T-cell (primary cell): Measurements from ENCODE around the gene ESRP2. TPM values are rescaled to one million over a fixed set of nuclear protein-coding genes. Genes with fewer than 3 reads are reported as not detected.
A peak's percentile ranks its signal among the peaks of the same experiment; 100 is the strongest.

Experiments
- ATAC-seq, 4 experiments: fragments of 200-7000 bp in 3 of 4; fragments of 150-1000 bp in 1 of 4; cut with Tn5 transposase; replicated peaks in 1 of 4; 1 replicate in 3 of 4; 2 replicates in 1 of 4; pipeline ENCODE4 v1.10.0; 2021; ENCODE audit warnings: moderate library complexity in 3 of 4, mild to moderate bottlenecking in 2 of 4, moderate number of reproducible peaks in 1 of 4
- CTCF ChIA-PET, 2 donors: fragments of 300-600 bp; sonication (Branson Sonifier 250); formaldehyde crosslinking; loops; one replicate each; lab custom pipeline; 2022; ENCODE audit warnings: antibody characterized with exemption in 2 of 2; lab: Charles Lee
- POLR2A ChIA-PET, 2 donors: fragments of 300-600 bp; sonication (Branson Sonifier 250); formaldehyde crosslinking; loops; one replicate each; lab custom pipeline; 2022; ENCODE audit warnings: antibody characterized with exemption in 2 of 2; lab: Charles Lee
- DNase-seq, 35 experiments: peaks; one replicate each; pipeline versions ENCODE4 v3.0.0 to v3.0.0-alpha.2; 2013 to 2023
- H3K27ac ChIP-seq: one replicate; pipeline ENCODE4 v1.5.1; 2013; ENCODE audit warnings: low read length
- H3K27me3 ChIP-seq, 2 experiments: replicated peaks in 1 of 2; 1 replicate in 1 of 2; 2 replicates in 1 of 2; pipeline versions ENCODE4 v1.6.1 to v1.7.0; 2013; ENCODE audit warnings: low read length in 1 of 2, mixed read lengths in 1 of 2; ENCODE audit not compliant: control insufficient read depth in 2 of 2, insufficient read depth in 2 of 2; ENCODE audit errors: extremely low read depth in 1 of 2
- H3K36me3 ChIP-seq, 2 donors: 1 replicate in 1 of 2; 2 replicates in 1 of 2; pipeline versions ENCODE4 v1.6.1 to v1.7.0; 2013; ENCODE audit warnings: low read length in 1 of 2; ENCODE audit not compliant: control insufficient read depth in 2 of 2, insufficient read depth in 1 of 2; ENCODE audit errors: extremely low read depth in 1 of 2
- H3K4me1 ChIP-seq, 2 experiments: 1 replicate in 1 of 2; 2 replicates in 1 of 2; pipeline versions ENCODE4 v1.6.1 to v1.7.0; 2013; ENCODE audit warnings: low read length in 2 of 2, mixed read lengths in 1 of 2; ENCODE audit not compliant: insufficient read depth in 2 of 2, control insufficient read depth in 1 of 2; ENCODE audit errors: extremely low read depth in 1 of 2
- H3K4me3 ChIP-seq, 2 donors: 1 replicate in 1 of 2; 2 replicates in 1 of 2; pipeline versions ENCODE4 v1.5.1 to v1.7.0; 2013; ENCODE audit warnings: mild to moderate bottlenecking in 2 of 2, low read length in 1 of 2, moderate library complexity in 1 of 2; ENCODE audit not compliant: control insufficient read depth in 1 of 2; ENCODE audit errors: extremely low read depth in 1 of 2
- H3K9me3 ChIP-seq: 2 replicates; pipeline ENCODE4 v1.7.0; 2013
- H3K27ac Mint-ChIP-seq, 2 donors: one replicate each; pipeline ENCODE4 v1.8.0; 2020 to 2021; ENCODE audit warnings: mild to moderate bottlenecking in 2 of 2, mixed read lengths in 2 of 2
- H3K27me3 Mint-ChIP-seq, 2 donors: one replicate each; pipeline ENCODE4 v1.8.0; 2021 to 2022; ENCODE audit warnings: mixed read lengths in 2 of 2
- H3K36me3 Mint-ChIP-seq: one replicate; pipeline ENCODE4 v1.8.0; 2021; ENCODE audit warnings: mixed read lengths
- H3K4me1 Mint-ChIP-seq, 3 donors: one replicate each; pipeline ENCODE4 v1.8.0; 2020 to 2022; ENCODE audit warnings: mixed read lengths in 3 of 3, mild to moderate bottlenecking in 1 of 3
- H3K4me3 Mint-ChIP-seq, 3 donors: one replicate each; pipeline ENCODE4 v1.8.0; 2020 to 2022; ENCODE audit warnings: mild to moderate bottlenecking in 3 of 3, mixed read lengths in 3 of 3, moderate library complexity in 3 of 3
- H3K9me3 Mint-ChIP-seq, 3 donors: one replicate each; pipeline ENCODE4 v1.8.0; 2020 to 2022; ENCODE audit warnings: mixed read lengths in 3 of 3
- WGBS: methylation state at CpG from one replicate; pipeline ENCODE4 v1.1.5; 2013; ENCODE audit warnings: missing lambda C conversion rate; ENCODE audit not compliant: insufficient coverage; 5-methylcytosine and 5-hydroxymethylcytosine counted together
- total RNA-seq, 35 experiments: library from RNA in 6 of 35; stranded (reverse) in 6 of 35; fragments of 120-200 nt in 1 of 35; gene quantifications; one replicate each; pipeline versions ENCODE4 v1.2.1 to v1.2.4 and lab custom pipeline; 2013 to 2026

The ESRP2 gene
- total RNA-seq, 5 donors from 2014 or later (not counting 1 experiment from before 2014, with no cell fraction given), result 0.47 to 0.79 (median 0.62) TPM; not detected in 2

- POLR2A ChIA-PET, result interaction anchor here in 1 of 2 donors (0.6 kb wide), 1 partner anchor 23 kb away, joined by 4 read pairs; no protein-coding TSS in a partner anchor
- ATAC-seq (no peak), DNase-seq (no peak)
- Mint-ChIP-seq H3K4me3 (peak overlapping the region in 2 of 3 donors; percentile 73 to 80), H3K9me3 (no peaks in the 10 kb centered on the region), H3K27me3 (no peaks in the 10 kb centered on the region), H3K36me3 (peaks cover 32% of the 10 kb centered on the region), H3K4me1 (peaks cover 73 to 79% (median 75%) of the 10 kb centered on the region in 3 donors), H3K27ac (peak overlapping the region; percentile 98 to 100)
- H3K9me3 ChIP-seq, result no peaks in the 10 kb centered on the region
- peaks cover 74 to 94% of the 10 kb centered on the region in 2 experiments for H3K4me1 ChIP-seq
- CTCF ChIA-PET, result interaction anchor here in 1 of 2 donors (0.6 kb wide), 1 partner anchor 55 kb away, joined by 3 read pairs; no protein-coding TSS in a partner anchor
- H3K36me3 ChIP-seq, result peaks cover 4 to 37% of the 10 kb centered on the region in 2 donors
- 88% methylated on average over 3 of the region's 4 CpGs for WGBS
- peak overlapping the region in 1 of 2 donors; percentile 27 for H3K4me3 ChIP-seq
- H3K27me3 ChIP-seq, result no peaks in the 10 kb centered on the region
- peak overlapping the region; percentile 75 for H3K27ac ChIP-seq
Observed at GRCh38 chr16:68274441-68274840, 38.5 kb upstream of the ESRP2 start.

- ATAC-seq, result no peak
- no CpG with 5 or more reads among the region's 8 CpGs for WGBS
- CTCF ChIA-PET, result interaction anchor here (0.6 to 2.0 kb wide), 3 partner anchors 10 to 68 kb away, joined by 3 to 11 read pairs (median 3); partner anchors contain the start of gene SLC7A6 (in 1 of the 2)
- Histone ChIP-seq H3K4me3 (no peak overlapping the region), H3K36me3 (peaks cover 4 to 35% of the 10 kb centered on the region in 2 donors), H3K27ac (peak overlapping the region; percentile 75), H3K27me3 (no peaks in the 10 kb centered on the region), H3K9me3 (no peaks in the 10 kb centered on the region), H3K4me1 (peaks cover 74 to 91% of the 10 kb centered on the region in 2 experiments)
- POLR2A ChIA-PET, result interaction anchor here in 1 of 2 donors (0.6 kb wide), 1 partner anchor 23 kb away, joined by 4 read pairs; no protein-coding TSS in a partner anchor
- Mint-ChIP-seq H3K36me3 (peaks cover 29% of the 10 kb centered on the region), H3K27ac (peak overlapping the region; percentile 98 to 100), H3K4me3 (peak overlapping the region; percentile 19 to 80 (median 73)), H3K27me3 (no peaks in the 10 kb centered on the region), H3K4me1 (peaks cover 75 to 80% (median 76%) of the 10 kb centered on the region in 3 donors), H3K9me3 (no peaks in the 10 kb centered on the region)
- no peak for DNase-seq
Observed at GRCh38 chr16:68273896-68274295, 38.0 kb upstream of the ESRP2 start.

GRCh38 chr16:68273459-68273858 is 37.5 kb upstream of the ESRP2 start:
- Mint-ChIP-seq H3K27ac (peak overlapping the region; percentile 98 to 100), H3K36me3 (peaks cover 29% of the 10 kb centered on the region), H3K4me1 (peaks cover 79 to 84% (median 79%) of the 10 kb centered on the region in 3 donors), H3K9me3 (no peaks in the 10 kb centered on the region), H3K4me3 (peak overlapping the region; percentile 50 to 80 (median 73)), H3K27me3 (no peaks in the 10 kb centered on the region)
- Histone ChIP-seq H3K27me3 (no peaks in the 10 kb centered on the region), H3K4me3 (no peak overlapping the region), H3K36me3 (peaks cover 4 to 35% of the 10 kb centered on the region in 2 donors), H3K4me1 (peaks cover 77 to 93% of the 10 kb centered on the region in 2 experiments), H3K27ac (peak overlapping the region; percentile 75), H3K9me3 (no peaks in the 10 kb centered on the region)
- DNase-seq (no peak), ATAC-seq (no peak)
- ChIA-PET CTCF (interaction anchor here (0.6 to 2.0 kb wide), 9 partner anchors 9 to 68 kb away, joined by 3 to 14 read pairs (median 7); partner anchors contain the start of gene SLC7A6 (in 2 of the 2)), POLR2A (interaction anchor here (1.0 to 1.7 kb wide), 3 partner anchors 9 to 15 kb away, joined by 8 to 12 read pairs (median 8); partner anchors contain the start of gene SLC7A6 (in 1 of the 2))
- 92% methylated on average over 2 of the region's 5 CpGs for WGBS

- H3K4me3 Mint-ChIP-seq, result peak overlapping the region; percentile 50 to 80 (median 73)
- ATAC-seq, result peak; percentile 58 to 70 (median 64)
- no peaks in the 10 kb centered on the region for H3K9me3 Mint-ChIP-seq
- peaks cover 82 to 96% of the 10 kb centered on the region in 2 experiments for H3K4me1 ChIP-seq
- no CpG with 5 or more reads among the region's 4 CpGs for WGBS
- ChIA-PET CTCF (interaction anchor here (0.6 to 2.0 kb wide), 10 partner anchors 9 to 249 kb away, joined by 3 to 14 read pairs (median 6); partner anchors contain the start of genes SLC7A6 (in 2 of the 2), DDX28 (in 1 of the 2) and DUS2 (in 1 of the 2)), POLR2A (interaction anchor here (0.6 to 1.7 kb wide), 5 partner anchors 9 to 860 kb away, joined by 4 to 12 read pairs (median 8); partner anchors contain the start of gene SLC7A6 (in 1 of the 2))
- H3K36me3 Mint-ChIP-seq, result peaks cover 29% of the 10 kb centered on the region
- H3K27me3 ChIP-seq, result no peaks in the 10 kb centered on the region
- peak; percentile 58 to 84 (median 76) for DNase-seq
- peak overlapping the region; percentile 98 to 100 for H3K27ac Mint-ChIP-seq
- H3K27ac ChIP-seq, result peak overlapping the region; percentile 75
- H3K9me3 ChIP-seq, result no peaks in the 10 kb centered on the region
- H3K27me3 Mint-ChIP-seq, result no peaks in the 10 kb centered on the region
- peak overlapping the region; percentile 5 to 6 for H3K4me3 ChIP-seq
- peaks cover 4 to 42% of the 10 kb centered on the region in 2 donors for H3K36me3 ChIP-seq
- H3K4me1 Mint-ChIP-seq, result peaks cover 87 to 92% (median 87%) of the 10 kb centered on the region in 3 donors
Observed at GRCh38 chr16:68272507-68273209, 36.7 kb upstream of the ESRP2 start.

GRCh38 chr16:68270353-68270752 is 34.4 kb upstream of the ESRP2 start:
- no peak for ATAC-seq
- Histone ChIP-seq H3K9me3 (no peaks in the 10 kb centered on the region), H3K27ac (peak overlapping the region; percentile 75), H3K4me1 (peaks cover 79 to 95% of the 10 kb centered on the region in 2 experiments), H3K27me3 (no peaks in the 10 kb centered on the region), H3K36me3 (peaks cover 4 to 41% of the 10 kb centered on the region in 2 donors), H3K4me3 (peak overlapping the region in 1 of 2 donors; percentile 15)
- H3K36me3 Mint-ChIP-seq, result peaks cover 24% of the 10 kb centered on the region
- no peaks in the 10 kb centered on the region for H3K27me3 Mint-ChIP-seq
- no CpG with 5 or more reads among the region's 1 CpG for WGBS
- ChIA-PET POLR2A (interaction anchor here (0.6 to 1.5 kb wide), 3 partner anchors 15 to 177 kb away, joined by 3 to 5 read pairs (median 3); no protein-coding TSS in a partner anchor), CTCF (interaction anchor here (0.6 to 0.7 kb wide), 2 partner anchors 9 to 10 kb away, joined by 3 read pairs; no protein-coding TSS in a partner anchor)
- H3K4me1 Mint-ChIP-seq, result peaks cover 89 to 94% (median 94%) of the 10 kb centered on the region in 3 donors
- peak overlapping the region in 1 of 3 donors; percentile 51 for H3K4me3 Mint-ChIP-seq
- DNase-seq, result peak in 1 of 35 experiments; percentile 36
- no peaks in the 10 kb centered on the region for H3K9me3 Mint-ChIP-seq
- H3K27ac Mint-ChIP-seq, result peak overlapping the region; percentile 98 to 100
